Stimulated activated CD8-positive, alpha-beta memory T cell treated with anti-CD3 and anti-CD28 coated beads, Interleukin-4, amount 100 ng/mL, for 1 hour (primary cell): ENCODE results near the gene TOLLIP.
A peak's percentile ranks its signal among the peaks of the same experiment; 100 is the strongest.

Experiments used
- DNase-seq, 2 donors: peaks; one replicate each; pipeline ENCODE4 v3.0.0-alpha.2; 2020; ENCODE audit warnings: low read depth in 2 of 2, low spot score in 1 of 2

Gene TOLLIP

DNA sequence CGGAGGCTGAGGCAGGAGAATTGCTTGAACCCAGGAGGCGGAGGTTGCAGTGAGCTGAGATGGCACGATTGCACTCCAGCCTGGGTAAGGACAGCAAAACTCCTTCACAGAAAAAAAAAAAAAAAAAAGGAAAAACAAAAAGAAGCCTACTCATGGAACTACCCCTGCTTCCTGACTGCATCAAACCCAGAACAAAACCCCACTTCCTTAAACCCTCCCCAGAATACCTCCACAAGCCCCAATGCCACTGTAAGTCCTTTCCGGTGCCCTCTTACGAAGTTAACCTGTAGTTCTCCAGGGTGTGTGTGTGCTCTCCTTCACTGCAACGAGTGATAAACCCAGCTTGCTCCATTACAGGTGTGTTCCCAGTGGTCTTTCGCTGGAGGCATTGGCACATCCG, 8.6 kb upstream of the TOLLIP start:
- no peak for DNase-seq

- no peak for DNase-seq
These were observed 8.0 kb upstream of the TOLLIP start for GRCh38 chr11:1317432-1317831.

DNA sequence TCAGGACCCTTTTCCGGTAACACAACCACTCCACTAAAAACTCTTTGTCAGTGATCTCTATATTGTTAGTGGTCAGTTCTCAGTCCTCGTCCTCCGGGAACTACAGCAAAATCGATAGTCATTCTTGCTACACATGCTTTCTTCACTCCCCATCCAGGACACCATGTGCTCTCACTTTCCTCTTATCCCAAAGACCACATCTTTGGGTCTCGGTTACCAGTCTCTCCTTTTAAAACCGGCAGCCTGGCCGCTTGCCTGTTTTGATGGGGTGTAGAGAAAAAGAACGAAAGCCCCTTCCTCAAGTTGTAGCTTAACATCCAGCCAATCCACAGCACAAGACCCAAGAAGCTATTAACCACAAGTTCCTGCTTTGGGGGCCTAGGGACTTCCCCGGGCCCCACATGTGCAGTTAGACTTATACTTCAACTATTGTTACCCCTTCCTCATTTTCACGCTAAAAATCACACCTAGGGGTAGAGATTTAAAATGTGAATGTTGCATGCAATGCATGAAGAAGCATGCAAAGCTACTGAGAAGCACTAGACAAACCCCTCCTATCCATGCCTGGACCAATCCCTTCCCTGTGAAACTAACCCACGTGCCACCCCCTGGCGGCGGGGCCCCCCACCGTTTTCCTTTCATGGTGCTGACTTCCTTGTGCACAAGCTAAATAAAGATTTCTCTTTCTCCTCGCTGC, 1.5 kb upstream of the TOLLIP start:
- peak in 1 of 2 donors; percentile 36 for DNase-seq

- DNase-seq, result no peak
These were observed 871 bp upstream of the TOLLIP start for GRCh38 chr11:1310318-1310687.

DNA sequence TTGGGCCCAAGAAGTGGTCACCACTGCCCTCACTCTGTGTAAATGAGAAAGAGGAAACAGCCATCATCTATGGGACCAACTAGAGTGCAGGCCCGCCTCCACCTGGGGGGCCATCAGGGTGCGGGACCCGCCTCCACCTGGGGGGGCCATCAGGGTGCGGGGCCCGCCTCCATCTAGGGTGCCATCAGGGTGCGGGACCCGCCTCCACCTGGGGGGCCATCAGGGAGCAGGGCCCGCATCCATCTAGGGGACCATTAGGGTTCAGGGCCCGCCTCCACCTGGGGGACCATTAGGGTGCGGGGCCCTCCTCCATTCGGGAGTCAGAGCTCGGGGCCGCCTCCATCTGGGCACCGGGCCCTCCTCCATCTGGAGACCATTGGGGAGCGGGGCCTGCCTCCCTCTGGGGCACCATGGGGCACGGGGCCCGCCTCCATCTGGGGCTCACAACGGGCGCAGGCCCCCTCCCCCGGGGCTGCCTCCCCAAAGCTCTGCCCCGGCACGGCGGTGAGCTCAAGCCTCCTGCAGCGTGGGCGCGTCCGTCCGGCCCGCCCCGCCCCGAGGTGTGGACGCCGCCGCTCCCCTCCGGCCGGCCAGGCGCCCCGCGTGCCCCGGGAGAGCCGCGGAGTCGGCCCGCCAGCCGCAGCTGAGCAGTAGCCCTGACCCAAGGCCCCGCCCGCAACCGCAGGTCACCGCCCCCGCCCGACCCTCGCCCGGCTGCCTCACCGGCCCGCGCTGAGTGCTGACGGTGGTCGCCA, 512 bp downstream of the TOLLIP start:
- DNase-seq, result no peak

GRCh38 chr11:1307998-1308742, 1.3 kb downstream of the TOLLIP start:
- DNase-seq, result no peak

- DNase-seq, result no peak
These were observed 2.1 kb downstream of the TOLLIP start for GRCh38 chr11:1307163-1307870.

DNA sequence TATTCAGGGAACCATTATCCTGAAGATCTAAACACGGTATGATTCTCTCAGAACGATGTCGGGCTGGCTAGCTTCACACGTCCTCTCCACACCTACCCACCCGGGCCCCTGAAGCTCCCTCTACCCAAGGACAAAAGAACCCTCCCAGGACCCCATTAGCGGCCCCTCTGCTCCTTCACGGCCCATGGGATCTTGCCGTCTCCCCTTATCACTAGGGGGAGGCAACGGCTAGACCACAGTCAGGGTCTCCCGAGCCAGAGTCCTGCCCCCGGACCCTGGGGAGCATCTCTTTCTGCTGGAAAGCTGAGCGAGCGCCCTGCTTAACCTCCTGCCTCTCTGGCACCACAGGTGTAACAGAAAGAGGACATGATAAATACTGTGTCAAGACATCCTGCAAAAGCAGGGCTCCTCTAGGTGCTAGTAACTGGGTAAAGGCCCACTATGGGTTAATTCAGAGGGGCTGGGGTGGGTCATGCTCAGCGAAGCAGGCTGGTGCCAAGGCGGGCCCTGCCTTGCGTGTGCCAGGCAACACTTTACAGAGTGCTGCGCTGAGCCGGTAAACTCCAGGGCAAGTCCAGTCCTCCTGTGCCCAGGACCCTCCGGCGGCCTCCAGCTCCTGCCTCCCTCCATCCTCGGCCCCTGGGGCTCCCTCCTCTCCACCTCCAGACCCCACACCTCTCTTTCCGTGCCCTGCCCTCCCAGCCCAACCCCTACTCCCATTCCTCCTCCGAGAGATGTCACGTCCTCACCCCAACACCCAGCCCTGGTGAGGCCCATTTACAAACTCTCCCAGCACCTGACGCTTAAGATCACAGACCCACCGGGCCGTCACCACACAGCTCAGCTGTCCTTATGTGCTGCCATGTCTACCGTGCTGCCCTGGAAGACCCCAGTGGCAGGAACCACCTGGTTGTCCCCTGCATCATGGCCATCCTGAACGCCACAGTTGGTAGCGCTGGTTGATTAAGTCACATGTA, 3.0 kb downstream of the TOLLIP start:
- no peak for DNase-seq

DNA sequence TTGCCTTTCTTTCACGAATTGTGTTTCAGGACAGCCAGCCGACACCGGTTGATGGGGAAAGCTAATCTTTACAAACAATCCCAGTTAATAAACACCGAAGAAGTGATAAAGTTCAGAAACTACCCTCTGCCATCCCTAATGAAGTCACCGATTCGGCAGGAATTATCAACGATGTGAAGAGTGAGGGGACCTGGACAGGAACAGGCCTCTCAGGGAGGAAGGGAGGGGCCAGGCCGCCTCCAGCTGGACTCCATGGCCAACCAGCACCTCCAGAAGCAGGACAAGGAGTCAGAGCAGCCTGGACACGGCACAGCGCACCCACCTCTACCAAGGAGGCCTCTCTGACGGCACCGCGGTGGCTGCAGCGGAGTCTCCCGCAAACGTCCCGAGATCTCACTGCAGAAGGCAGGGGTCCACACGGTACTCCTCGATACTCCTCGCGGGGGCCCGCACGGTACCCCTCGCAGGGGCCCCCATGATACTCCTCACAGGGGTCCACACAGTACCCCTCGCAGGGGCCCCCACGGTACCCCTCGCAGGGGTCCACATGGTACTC, 3.9 kb downstream of the TOLLIP start:
- no peak for DNase-seq

DNA sequence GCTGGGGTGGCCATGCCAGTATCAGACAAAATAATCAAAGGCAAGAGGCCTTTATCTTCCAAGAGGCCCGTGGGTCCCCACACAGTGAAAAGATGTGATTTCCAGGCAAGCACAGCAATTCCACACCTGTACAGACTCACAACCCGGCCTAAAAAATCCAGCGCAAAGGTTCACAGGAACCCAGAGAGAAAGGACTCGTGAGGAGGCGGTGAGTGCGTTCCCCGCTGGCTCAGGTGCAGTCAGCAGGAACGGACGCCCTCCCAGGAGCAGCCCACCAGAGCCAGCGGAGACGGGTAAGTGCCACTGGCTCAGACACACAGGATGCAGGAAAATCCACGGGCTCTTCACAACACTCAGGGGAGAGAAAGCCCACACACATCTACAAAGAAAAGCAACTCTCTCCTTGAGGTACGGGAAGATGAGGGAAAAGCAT, 4.4 kb downstream of the TOLLIP start:
- no peak for DNase-seq

DNA sequence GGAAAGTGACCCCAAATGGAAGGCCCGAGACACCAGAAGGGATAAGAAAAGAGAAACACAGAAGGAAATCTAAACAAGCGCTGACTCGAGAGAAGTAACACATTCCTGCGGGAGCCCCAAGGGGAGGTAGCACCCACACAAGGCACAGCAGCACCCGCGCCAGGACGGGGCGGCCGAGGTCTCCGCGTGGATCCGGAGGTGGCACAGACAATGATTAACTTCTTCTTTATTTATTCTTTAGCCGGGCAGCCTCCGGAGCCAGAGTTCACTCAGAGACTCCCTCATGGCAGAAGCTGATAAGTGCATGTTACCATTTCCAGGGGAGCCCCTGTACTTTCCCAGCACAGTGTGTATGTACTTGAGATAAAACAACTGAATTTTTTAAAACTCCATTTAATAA, 5.1 kb downstream of the TOLLIP start:
- DNase-seq, result no peak

DNA sequence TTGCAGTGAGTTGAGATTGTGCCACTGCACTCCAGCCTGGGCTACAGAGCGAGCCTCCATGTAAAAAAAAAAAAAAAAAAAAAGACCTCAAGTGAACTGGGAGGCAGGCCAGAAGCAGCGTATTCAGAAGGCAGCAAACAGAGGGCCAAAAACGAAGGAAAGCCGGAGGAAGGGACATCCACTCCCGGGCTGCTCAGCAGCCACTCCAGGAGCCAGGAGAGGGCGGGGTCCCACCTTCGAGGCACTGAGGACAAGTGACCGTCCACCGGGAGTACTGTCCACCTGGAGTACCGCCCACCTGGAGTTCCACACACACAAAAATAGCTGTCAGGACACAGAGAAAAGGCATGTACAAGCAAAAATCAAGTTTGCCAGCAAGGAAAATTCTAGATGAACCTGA, 5.5 kb downstream of the TOLLIP start:
- DNase-seq, result no peak

GRCh38 chr11:1303126-1303821, 6.2 kb downstream of the TOLLIP start:
- no peak for DNase-seq

GRCh38 chr11:1302461-1303125, 6.8 kb downstream of the TOLLIP start:
- DNase-seq, result no peak

DNA sequence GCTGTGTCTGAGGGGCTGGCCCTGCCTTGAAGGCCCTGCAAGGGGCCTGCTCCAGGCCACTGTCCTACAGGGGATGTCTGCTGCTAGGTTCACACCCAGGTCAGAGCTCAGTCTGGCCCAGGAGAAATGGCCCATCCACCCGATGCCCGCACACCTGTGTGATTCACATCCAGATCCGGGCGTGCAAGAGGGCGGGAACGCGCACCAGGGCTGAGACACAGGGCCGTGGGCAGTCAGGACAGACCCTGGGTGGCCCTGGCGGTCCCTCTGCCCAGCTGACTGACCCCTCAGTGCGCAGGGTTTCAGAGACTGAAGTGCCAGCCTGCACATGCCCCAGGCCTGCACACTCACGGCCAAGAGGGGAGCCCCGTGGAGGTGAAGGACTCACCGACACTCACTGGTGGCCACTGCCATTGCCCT, 7.4 kb downstream of the TOLLIP start:
- DNase-seq, result no peak

- DNase-seq, result no peak
These were observed 8.0 kb downstream of the TOLLIP start for GRCh38 chr11:1301220-1302000.

GRCh38 chr11:1300569-1301187, 8.8 kb downstream of the TOLLIP start:
- no peak for DNase-seq

DNA sequence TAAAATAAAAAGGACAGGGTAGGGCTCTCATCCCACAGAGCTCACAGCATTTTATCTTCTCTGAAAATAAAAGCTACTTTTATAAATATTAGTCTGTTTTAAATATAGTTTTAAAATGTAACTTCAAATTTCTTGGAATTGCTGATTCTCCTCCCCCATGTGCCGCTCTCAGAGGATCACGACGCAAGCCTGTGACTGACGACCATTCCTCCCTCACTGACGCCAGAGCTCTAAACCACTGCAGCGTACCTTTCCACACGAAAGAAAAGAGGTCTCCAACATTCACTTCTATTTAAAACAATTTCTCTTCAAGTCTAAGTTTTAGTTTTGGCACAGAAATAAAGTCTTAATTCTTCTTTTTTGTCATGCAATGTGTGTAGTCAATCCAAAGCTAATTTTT, 9.3 kb downstream of the TOLLIP start:
- no peak for DNase-seq
